Measurements from ENCODE around the gene EEF1G.
A peak's percentile ranks its signal among the peaks of the same experiment; 100 is the strongest.

EEF1G gene

DNA sequence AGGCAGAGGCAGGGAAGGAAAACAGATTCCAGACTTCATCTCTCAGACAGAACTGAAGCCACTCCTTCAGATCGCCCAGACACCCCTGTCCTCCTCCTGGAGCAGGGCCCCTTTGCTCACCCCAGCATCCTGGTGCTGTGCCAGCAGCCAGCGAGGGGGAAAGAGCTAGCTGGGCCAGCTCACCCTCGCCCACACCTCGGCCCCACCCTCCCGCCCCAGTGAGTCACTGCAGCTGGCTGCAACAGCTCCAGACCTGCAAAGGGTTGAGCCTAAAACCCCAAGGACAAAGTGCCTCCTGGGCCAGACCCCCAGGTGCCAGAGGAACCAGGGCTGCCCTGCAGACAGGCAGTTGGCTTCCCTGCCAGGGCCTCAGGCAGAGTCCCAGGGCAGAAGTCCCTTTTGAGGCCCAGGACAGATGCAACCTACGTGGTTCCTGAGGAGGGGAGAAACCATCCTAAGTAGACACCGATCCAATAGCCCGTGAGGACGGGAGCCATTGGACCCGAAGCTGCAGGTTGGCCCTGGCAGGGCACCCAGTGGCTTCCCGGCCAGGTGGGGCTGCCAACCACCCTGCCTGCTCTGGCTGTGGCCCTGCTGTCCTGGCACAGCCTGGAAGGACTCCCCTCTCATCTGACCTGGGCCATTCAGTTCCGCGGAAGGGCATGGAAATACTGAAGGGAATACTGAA, 34.3 kb downstream of the EEF1G start:
- peaks cover 56 to 79% of the 10 kb centered on the region in 2 donors for H3K4me1 Mint-ChIP-seq
- ATAC-seq (replicated peaks) (no peak), DNase-seq (no peak)
- no peaks in the 10 kb centered on the region for H3K9me3 Mint-ChIP-seq
- H3K36me3 Mint-ChIP-seq, result peaks cover 27 to 31% of the 10 kb centered on the region in 2 donors
- peak overlapping the region; percentile 51 for H3K27ac Mint-ChIP-seq
- no peaks in the 10 kb centered on the region for H3K27me3 Mint-ChIP-seq
- H3K4me3 Mint-ChIP-seq, result peak overlapping the region; percentile 48 to 50

DNA sequence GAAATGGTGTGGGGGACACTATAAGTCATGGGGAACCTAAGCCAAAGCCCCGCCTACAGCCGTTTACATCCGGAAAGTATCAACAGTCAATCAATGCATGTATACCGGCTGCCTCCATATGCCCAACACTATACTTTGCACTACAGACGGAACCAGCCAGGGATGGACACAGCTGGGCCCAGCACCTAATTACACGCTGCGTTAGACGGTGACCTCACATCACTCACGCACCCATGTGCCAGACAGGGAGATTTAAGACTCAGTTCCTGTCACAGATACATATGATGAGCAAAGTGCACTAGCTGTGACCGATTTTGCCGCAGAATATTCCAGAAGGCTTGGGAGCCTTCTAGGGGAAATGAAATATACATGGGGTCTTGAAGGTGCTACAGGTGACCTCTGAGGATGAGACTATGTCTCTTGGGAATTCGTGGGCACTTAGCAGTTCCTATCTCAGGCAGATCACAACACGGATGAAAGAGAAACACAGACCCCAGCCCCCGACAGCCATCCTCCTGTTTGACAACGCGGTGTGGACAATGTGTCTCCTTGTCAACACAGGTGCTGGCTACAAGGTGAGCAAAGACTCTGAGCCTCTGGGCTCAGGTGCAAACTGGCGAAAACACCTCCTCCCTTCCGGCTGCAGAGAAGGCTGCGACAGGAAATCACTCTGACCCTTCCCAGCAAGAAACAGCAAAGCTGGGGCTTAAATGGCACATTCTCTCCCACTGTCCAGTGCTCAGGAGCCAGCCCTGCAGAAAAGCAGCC, 35.0 kb downstream of the EEF1G start:
- peak overlapping the region; percentile 51 for H3K27ac Mint-ChIP-seq
- H3K4me1 Mint-ChIP-seq, result peaks cover 51 to 72% of the 10 kb centered on the region in 2 donors
- DNase-seq (no peak), ATAC-seq (replicated peaks) (no peak)
- H3K27me3 Mint-ChIP-seq, result no peaks in the 10 kb centered on the region
- peak overlapping the region; percentile 48 to 50 for H3K4me3 Mint-ChIP-seq
- H3K9me3 Mint-ChIP-seq, result no peaks in the 10 kb centered on the region
- H3K36me3 Mint-ChIP-seq, result peaks cover 29 to 31% of the 10 kb centered on the region in 2 donors

- H3K4me3 Mint-ChIP-seq, result no peak overlapping the region
- no peaks in the 10 kb centered on the region for H3K9me3 Mint-ChIP-seq
- no peaks in the 10 kb centered on the region for H3K27me3 Mint-ChIP-seq
- peaks cover 49 to 50% of the 10 kb centered on the region in 2 donors for H3K36me3 Mint-ChIP-seq
- H3K27ac Mint-ChIP-seq, result peak overlapping the region; percentile 65
- peaks cover 32 to 50% of the 10 kb centered on the region in 2 donors for H3K4me1 Mint-ChIP-seq
- DNase-seq, result no peak
- ATAC-seq (replicated peaks), result no peak
Observed at GRCh38 chr11:62536301-62536957, 37.3 kb downstream of the EEF1G start.

- peaks cover 26 to 43% of the 10 kb centered on the region in 2 donors for H3K4me1 Mint-ChIP-seq
Observed at GRCh38 chr11:62535802-62536201, 37.9 kb downstream of the EEF1G start.

DNA sequence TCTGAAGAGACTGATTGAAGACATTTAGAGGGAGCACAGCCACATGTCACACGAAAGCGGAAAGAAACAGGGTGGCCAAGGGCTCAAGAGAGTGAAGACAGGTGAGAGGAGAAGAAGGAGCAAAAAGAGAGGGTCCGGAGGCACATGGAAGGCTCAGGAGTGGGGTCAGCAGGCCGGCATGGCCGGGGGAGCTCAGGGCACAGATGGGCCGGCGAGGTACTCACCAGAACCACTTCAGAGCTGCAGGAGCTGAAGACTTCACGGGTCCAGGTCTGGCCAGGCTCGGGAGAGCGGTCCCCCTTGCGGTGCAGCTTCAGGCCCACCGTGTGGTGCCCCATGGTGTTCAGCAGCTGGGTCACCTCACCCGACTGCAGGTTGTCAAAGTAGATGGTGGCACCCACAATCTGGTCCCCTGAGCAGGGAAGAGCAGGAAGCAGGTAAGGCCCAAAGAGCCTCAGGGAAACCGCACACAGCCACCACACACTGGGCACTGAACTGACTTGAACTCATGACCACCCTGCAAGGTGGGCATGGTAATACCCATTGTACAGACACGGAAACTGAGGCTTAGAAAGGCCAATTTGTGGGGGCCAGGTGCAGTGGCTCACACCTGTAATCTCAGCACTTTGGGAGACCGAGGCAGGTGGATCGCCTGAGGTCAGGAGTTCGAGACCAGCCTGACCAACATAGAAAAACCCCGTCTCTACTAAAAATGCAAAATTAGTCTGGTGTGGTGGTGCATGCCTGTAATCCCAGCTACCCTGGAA, 38.7 kb downstream of the EEF1G start:
- no peaks in the 10 kb centered on the region for H3K27me3 Mint-ChIP-seq
- H3K9me3 Mint-ChIP-seq, result no peaks in the 10 kb centered on the region
- H3K4me3 Mint-ChIP-seq, result no peak overlapping the region
- no peak overlapping the region for H3K27ac Mint-ChIP-seq
- H3K36me3 Mint-ChIP-seq, result peaks cover 54 to 65% of the 10 kb centered on the region in 2 donors
- peaks cover 20 to 40% of the 10 kb centered on the region in 2 donors for H3K4me1 Mint-ChIP-seq
- ATAC-seq (replicated peaks) (no peak), DNase-seq (no peak)

More at GRCh38 chr11:62535802-62536201, 37.9 kb downstream of the EEF1G start:
- Mint-ChIP-seq H3K4me3 (no peak overlapping the region), H3K9me3 (no peaks in the 10 kb centered on the region), H3K36me3 (peaks cover 51 to 56% of the 10 kb centered on the region in 2 donors), H3K27me3 (no peaks in the 10 kb centered on the region), H3K27ac (no peak overlapping the region)
- DNase-seq, result no peak
- no peak for ATAC-seq (replicated peaks)

DNA sequence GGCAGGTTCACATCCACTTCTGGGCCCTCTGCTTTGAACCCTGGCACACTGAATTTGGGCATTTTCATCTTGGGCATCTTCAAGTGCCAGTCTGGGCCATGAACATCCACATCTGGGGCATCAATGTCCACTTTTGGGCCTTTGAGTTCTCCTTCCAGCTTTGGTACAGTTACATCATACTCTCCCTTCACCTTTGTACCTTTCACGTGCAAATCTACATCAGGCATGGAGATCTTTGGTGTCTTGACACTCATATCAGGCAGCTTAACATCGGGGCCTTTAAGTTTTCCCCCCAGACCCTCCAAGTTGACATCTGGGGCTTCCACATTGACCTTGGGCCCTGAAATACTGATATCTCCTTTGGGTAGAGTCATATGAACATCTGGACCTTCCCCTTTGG, 41.6 kb downstream of the EEF1G start:
- Mint-ChIP-seq H3K36me3 (peaks cover 76 to 87% of the 10 kb centered on the region in 2 donors), H3K27me3 (no peaks in the 10 kb centered on the region), H3K4me1 (peaks cover 8 to 12% of the 10 kb centered on the region in 2 donors), H3K27ac (no peak overlapping the region), H3K4me3 (no peak overlapping the region), H3K9me3 (no peaks in the 10 kb centered on the region)
- ATAC-seq (replicated peaks) (no peak), DNase-seq (no peak)

DNA sequence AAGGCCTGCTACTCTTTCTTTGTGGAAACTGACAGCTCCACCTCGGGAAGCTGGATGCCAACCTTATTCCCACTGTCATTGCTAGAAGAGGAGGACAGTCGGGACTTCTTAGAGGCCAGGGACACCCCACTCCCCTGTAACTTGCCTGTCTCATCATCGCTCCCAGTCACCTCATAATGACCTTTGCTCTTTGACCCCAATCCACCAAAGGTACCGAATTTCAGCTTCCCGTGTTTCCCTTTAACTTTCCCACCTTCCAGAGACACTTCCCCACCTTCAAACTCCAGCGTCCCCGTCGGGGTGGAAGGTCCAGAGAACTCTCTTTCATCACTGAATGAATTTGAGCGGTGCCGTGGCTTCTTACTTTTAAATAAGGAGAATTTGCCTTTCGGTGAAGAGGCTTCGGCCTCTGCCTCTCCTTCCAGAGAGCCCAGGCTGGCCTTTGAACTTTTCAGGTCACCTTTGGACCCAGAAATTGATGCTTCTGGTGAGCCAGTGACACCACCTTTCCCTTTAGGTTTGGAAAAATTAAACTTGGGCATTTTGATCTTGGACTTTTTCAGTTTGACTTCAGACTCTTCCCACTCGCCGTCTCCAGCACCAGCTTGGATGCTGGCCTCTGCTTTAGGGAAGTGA, 56.8 kb downstream of the EEF1G start:
- no peak for DNase-seq
- H3K27ac Mint-ChIP-seq, result no peak overlapping the region
- H3K36me3 Mint-ChIP-seq, result peaks cover 44 to 54% of the 10 kb centered on the region in 2 donors

GRCh38 chr11:62514151-62514550, 59.5 kb downstream of the EEF1G start:
- peak; percentile 46 for DNase-seq
- peaks cover 18 to 39% of the 10 kb centered on the region in 2 donors for H3K4me1 Mint-ChIP-seq
- no peaks in the 10 kb centered on the region for H3K27me3 Mint-ChIP-seq
- no peaks in the 10 kb centered on the region for H3K9me3 Mint-ChIP-seq
- no peak overlapping the region for H3K4me3 Mint-ChIP-seq
- H3K27ac Mint-ChIP-seq, result peak overlapping the region; percentile 52
- peak; percentile 97 to 98 for ATAC-seq (replicated peaks)
- H3K36me3 Mint-ChIP-seq, result peaks cover 30 to 39% of the 10 kb centered on the region in 2 donors

More for the DNA sequence above, 56.8 kb downstream of the EEF1G start:
- ATAC-seq (replicated peaks), result no peak
- no peak overlapping the region for H3K4me3 Mint-ChIP-seq
- no peaks in the 10 kb centered on the region for H3K9me3 Mint-ChIP-seq
- no peaks in the 10 kb centered on the region for H3K27me3 Mint-ChIP-seq
- H3K4me1 Mint-ChIP-seq, result peaks cover 18 to 39% of the 10 kb centered on the region in 2 donors

DNA sequence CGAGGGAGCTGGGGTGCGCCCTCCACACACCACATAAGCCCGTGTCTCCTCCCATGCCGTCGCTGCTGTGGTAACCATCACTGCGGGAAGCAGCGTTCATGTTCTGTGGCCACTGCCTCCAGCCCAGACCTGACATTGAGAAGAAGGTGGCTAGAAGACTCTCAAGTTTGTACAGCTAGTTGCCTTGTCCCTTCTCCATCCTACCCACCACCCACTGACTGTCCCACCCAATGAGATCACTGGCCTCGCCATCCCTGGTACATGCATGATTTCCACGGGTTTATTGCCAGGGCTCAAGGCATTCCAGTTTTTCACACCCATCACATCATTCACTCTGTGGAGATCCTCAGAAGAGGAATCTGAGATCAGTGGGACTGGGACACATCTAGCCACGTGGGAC, 60.1 kb downstream of the EEF1G start:
- ATAC-seq (replicated peaks), result no peak
- no peak overlapping the region for H3K27ac Mint-ChIP-seq

DNA sequence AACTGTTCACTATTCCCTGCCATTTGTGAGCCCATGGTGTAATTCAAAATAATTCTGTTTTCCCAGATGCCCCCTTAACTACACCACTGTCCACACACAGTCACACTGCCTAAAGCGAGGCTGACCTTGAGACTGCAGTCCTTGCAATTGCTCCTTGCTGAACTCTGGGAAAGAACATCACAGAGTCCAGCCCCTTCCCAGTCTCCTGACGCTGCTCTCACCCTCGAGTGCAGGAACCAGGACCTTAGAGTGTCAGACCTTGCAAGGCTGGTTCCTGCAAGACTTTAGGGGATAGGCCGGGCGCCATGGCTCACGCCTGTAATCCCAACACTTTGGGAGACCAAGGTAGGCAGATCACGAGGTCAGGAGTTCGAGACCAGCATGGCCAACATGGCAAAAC, 60.7 kb downstream of the EEF1G start:
- ATAC-seq (replicated peaks) (no peak), DNase-seq (no peak)
- no peak overlapping the region for H3K27ac Mint-ChIP-seq
- H3K9me3 Mint-ChIP-seq, result no peaks in the 10 kb centered on the region
- H3K4me1 Mint-ChIP-seq, result peaks cover 23 to 46% of the 10 kb centered on the region in 2 donors
- no peak overlapping the region for H3K4me3 Mint-ChIP-seq
- H3K27me3 Mint-ChIP-seq, result no peaks in the 10 kb centered on the region
- peaks cover 19 to 32% of the 10 kb centered on the region in 2 donors for H3K36me3 Mint-ChIP-seq

More for the DNA sequence above, 60.1 kb downstream of the EEF1G start:
- DNase-seq, result no peak
- Mint-ChIP-seq H3K9me3 (no peaks in the 10 kb centered on the region), H3K36me3 (peaks cover 24 to 37% of the 10 kb centered on the region in 2 donors), H3K27me3 (no peaks in the 10 kb centered on the region), H3K4me1 (peaks cover 21 to 44% of the 10 kb centered on the region in 2 donors), H3K4me3 (no peak overlapping the region)
